PFSK-1 (cell line): Measurements from ENCODE around the gene CACNA1A.

Source experiments
- FOXP2 ChIP-seq: optimal IDR thresholded peaks from 2 replicates; pipeline ENCODE3; 2011; ENCODE audit warnings: borderline replicate concordance, control low read depth, inconsistent platforms; ENCODE audit not compliant: insufficient read depth; ENCODE audit errors: extremely low read length, extremely low read depth
- POLR2AphosphoS5 ChIP-seq: IDR thresholded peaks from 2 replicates; pipeline ENCODE4 v1.6.1; 2012; ENCODE audit warnings: low read depth, mild to moderate bottlenecking, control low read depth, low read length, moderate library complexity
- REST ChIP-seq, 2 experiments: IDR thresholded peaks; 2 replicates each; pipeline versions ENCODE4 v1.6.1 to v1.8.0; 2011 to 2012; ENCODE audit warnings: low read depth in 2 of 2, low read length in 2 of 2, control low read depth in 1 of 2, inconsistent platforms in 1 of 2, mild to moderate bottlenecking in 1 of 2, moderate library complexity in 1 of 2; ENCODE audit not compliant: insufficient read depth in 1 of 2
- SIN3A ChIP-seq: IDR thresholded peaks from 2 replicates; pipeline ENCODE4 v1.6.1; 2012; ENCODE audit warnings: mild to moderate bottlenecking, low read length, moderate library complexity, borderline replicate concordance; ENCODE audit not compliant: insufficient read depth
- TAF1 ChIP-seq: IDR thresholded peaks from 2 replicates; pipeline ENCODE4 v1.6.1; 2012; ENCODE audit warnings: low read length, control low read depth, borderline replicate concordance; ENCODE audit not compliant: insufficient read depth

The CACNA1A gene

GRCh38 chr19:13507053-13507611 lies 853 bp upstream of the CACNA1A start:
- TF ChIP-seq POLR2AphosphoS5, result no peak
- no peak for TF ChIP-seq TAF1
- no peak for TF ChIP-seq REST (IDR thresholded peaks at IDR 0.05; ENCODE audit: insufficient read depth in 1 of 2, low read depth in 2 of 2, low read length in 2 of 2)
- TF ChIP-seq SIN3A, result no peak
- TF ChIP-seq FOXP2, result no peak

- TF ChIP-seq FOXP2, result no peak
- no peak for TF ChIP-seq REST (IDR thresholded peaks at IDR 0.05; ENCODE audit: insufficient read depth in 1 of 2, low read depth in 2 of 2, low read length in 2 of 2)
- no peak for TF ChIP-seq TAF1
- TF ChIP-seq SIN3A, result no peak
- TF ChIP-seq POLR2AphosphoS5, result no peak
Observed at GRCh38 chr19:13505761-13506470, 363 bp downstream of the CACNA1A start.

GRCh38 chr19:13505164-13505695 lies 1.0 kb downstream of the CACNA1A start:
- TF ChIP-seq REST (IDR thresholded peaks at IDR 0.05; ENCODE audit: insufficient read depth in 1 of 2, low read depth in 2 of 2, low read length in 2 of 2) (no peak), POLR2AphosphoS5 (no peak), TAF1 (no peak), FOXP2 (no peak), SIN3A (no peak)

- TF ChIP-seq REST (IDR thresholded peaks at IDR 0.05; ENCODE audit: insufficient read depth in 1 of 2, low read depth in 2 of 2, low read length in 2 of 2), result no peak
- TF ChIP-seq POLR2AphosphoS5, result no peak
- no peak for TF ChIP-seq TAF1
Observed at GRCh38 chr19:13503570-13504235, 2.6 kb downstream of the CACNA1A start.
